Neural crest cell (in vitro differentiated cells): ENCODE results near the gene GEMIN7. TPM values are rescaled to one million over a fixed set of nuclear protein-coding genes. Genes with fewer than 3 reads are reported as not detected.

Experiments
- DNase-seq: peaks from one replicate; pipeline ENCODE4 v3.0.0; 2021; ENCODE audit warnings: low read depth, mixed read lengths, low spot score
- H3K27ac Mint-ChIP-seq: one replicate; pipeline ENCODE4 v1.8.0; 2021; ENCODE audit warnings: mild to moderate bottlenecking, mixed read lengths; ENCODE audit not compliant: unreplicated experiment
- H3K27me3 Mint-ChIP-seq: 2 replicates; pipeline ENCODE4 v1.8.0; 2021; ENCODE audit warnings: low read depth, mild to moderate bottlenecking, mixed read lengths
- H3K36me3 Mint-ChIP-seq: 2 replicates; pipeline ENCODE4 v1.8.0; 2021; ENCODE audit warnings: low read depth, mild to moderate bottlenecking, mixed read lengths
- H3K4me1 Mint-ChIP-seq: 2 replicates; pipeline ENCODE4 v1.8.0; 2021; ENCODE audit warnings: mixed read lengths
- H3K4me3 Mint-ChIP-seq: one replicate; pipeline ENCODE4 v1.8.0; 2021; ENCODE audit warnings: mild to moderate bottlenecking, mixed read lengths
- H3K9me3 Mint-ChIP-seq: 2 replicates; pipeline ENCODE4 v1.8.0; 2021; ENCODE audit warnings: mixed read lengths
- CTCF ChIP-seq: fragments of 200-600 bp; sonication (generic); conservative IDR thresholded peaks from 2 replicates; pipeline ENCODE4 v1.5.0; 2021; ENCODE audit warnings: antibody characterized with exemption, mild to moderate bottlenecking
- total RNA-seq: library from RNA; stranded (reverse); gene quantifications from 2 replicates; pipeline ENCODE4 v1.2.1, GENCODE V29; 2021

The GEMIN7 gene
- total RNA-seq, 1 donor from 2014 or later, result 36.2 TPM

GRCh38 chr19:45086480-45086879, 7.4 kb downstream of the GEMIN7 start:
- H3K9me3 Mint-ChIP-seq, result no peaks in the 10 kb centered on the region

GRCh38 chr19:45087531-45087930, 8.5 kb downstream of the GEMIN7 start:
- no peak for TF ChIP-seq CTCF
- Mint-ChIP-seq H3K27me3 (peaks cover under 1% of the 10 kb centered on the region), H3K9me3 (no peaks in the 10 kb centered on the region), H3K4me1 (peaks cover 19% of the 10 kb centered on the region), H3K27ac (no peak overlapping the region), H3K36me3 (peaks cover 3% of the 10 kb centered on the region), H3K4me3 (peak overlapping the region; percentile 45)
- DNase-seq, result no peak

More at GRCh38 chr19:45086480-45086879, 7.4 kb downstream of the GEMIN7 start:
- H3K27ac Mint-ChIP-seq, result no peak overlapping the region
- no peaks in the 10 kb centered on the region for H3K27me3 Mint-ChIP-seq
- H3K4me1 Mint-ChIP-seq, result peaks cover 21% of the 10 kb centered on the region
- no peak for TF ChIP-seq CTCF
- peaks cover 7% of the 10 kb centered on the region for H3K36me3 Mint-ChIP-seq
- peak overlapping the region; percentile 33 for H3K4me3 Mint-ChIP-seq
- no peak for DNase-seq

- no peak for TF ChIP-seq CTCF
- no peak overlapping the region for H3K27ac Mint-ChIP-seq
- H3K9me3 Mint-ChIP-seq, result no peaks in the 10 kb centered on the region
- H3K4me1 Mint-ChIP-seq, result peaks cover 38% of the 10 kb centered on the region
- no peak for DNase-seq
- peak overlapping the region; percentile 64 for H3K4me3 Mint-ChIP-seq
- H3K27me3 Mint-ChIP-seq, result peaks cover 4% of the 10 kb centered on the region
- peaks cover 3% of the 10 kb centered on the region for H3K36me3 Mint-ChIP-seq
These were observed 11.0 kb downstream of the GEMIN7 start for GRCh38 chr19:45090034-45090433.

DNA sequence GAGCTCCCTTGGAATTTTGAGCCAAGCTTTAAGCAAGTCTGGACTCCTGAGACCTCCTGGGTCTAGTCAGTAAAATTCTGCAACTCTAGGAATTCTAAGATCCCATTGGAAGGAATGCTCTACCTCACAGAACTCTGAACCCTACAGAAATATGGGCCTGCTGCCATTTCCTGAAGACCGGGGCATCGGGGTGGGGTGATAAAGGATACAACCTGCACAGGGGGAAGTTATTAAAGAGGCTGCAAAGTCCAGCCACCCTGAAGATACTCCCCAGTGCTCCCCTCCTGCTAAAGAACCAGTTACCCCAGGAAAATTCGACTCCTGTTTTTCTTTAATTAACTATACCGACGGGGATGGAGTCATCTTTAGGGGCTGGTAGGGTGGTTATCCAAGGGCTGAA, 11.5 kb downstream of the GEMIN7 start:
- no peak for DNase-seq
- TF ChIP-seq CTCF, result no peak
- H3K9me3 Mint-ChIP-seq, result no peaks in the 10 kb centered on the region
- H3K27ac Mint-ChIP-seq, result no peak overlapping the region
- H3K36me3 Mint-ChIP-seq, result no peaks in the 10 kb centered on the region
- peaks cover 4% of the 10 kb centered on the region for H3K27me3 Mint-ChIP-seq
- H3K4me3 Mint-ChIP-seq, result peak overlapping the region; percentile 96
- H3K4me1 Mint-ChIP-seq, result peaks cover 39% of the 10 kb centered on the region

DNA sequence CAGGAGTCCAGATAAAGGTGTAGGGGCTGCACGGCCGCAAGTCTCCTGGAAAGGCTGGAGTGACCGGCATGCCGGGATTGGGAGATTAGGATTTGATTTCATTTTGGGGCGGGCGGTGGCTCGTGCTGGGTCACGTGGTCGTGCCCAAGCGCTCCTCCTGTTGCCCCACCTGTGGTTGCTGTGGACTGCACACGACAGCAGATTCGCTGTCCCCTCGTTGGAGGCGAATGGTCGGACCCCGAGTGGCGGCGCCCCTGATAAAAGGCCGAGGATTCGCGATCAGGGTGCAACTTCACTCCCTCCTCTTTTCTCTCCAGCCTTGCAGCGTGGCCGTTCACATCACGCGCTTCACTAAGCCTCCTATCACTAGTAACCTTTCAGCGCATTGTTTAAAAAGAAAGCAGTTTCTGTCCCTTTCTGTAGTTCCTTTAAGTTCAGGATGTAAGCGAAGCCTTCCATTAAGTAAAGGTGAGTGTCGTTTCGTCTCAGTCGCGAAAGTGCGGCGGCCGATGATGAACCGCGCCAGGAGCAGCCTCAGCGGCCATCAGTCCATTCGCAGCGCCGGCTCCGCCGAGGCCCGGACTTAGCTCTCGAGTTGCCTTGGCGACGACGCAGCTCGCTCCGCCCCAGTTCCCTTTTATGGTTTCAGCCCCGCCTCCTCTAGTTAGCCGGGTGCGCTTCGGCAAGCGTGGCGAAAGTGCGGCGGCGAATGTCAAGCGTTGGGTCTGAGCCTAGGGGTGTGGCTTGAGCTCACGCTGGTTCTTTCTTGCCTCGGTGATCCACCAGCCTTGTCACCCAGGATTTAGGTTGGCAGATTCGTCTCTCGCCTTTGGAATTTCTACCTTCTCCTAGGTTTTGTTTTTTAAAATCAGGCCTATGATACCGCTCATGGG, 12.2 kb downstream of the GEMIN7 start:
- no peak for TF ChIP-seq CTCF
- no peaks in the 10 kb centered on the region for H3K36me3 Mint-ChIP-seq
- DNase-seq, result peak; percentile 100
- no peaks in the 10 kb centered on the region for H3K9me3 Mint-ChIP-seq
- peaks cover 4% of the 10 kb centered on the region for H3K27me3 Mint-ChIP-seq
- peaks cover 45% of the 10 kb centered on the region for H3K4me1 Mint-ChIP-seq
- H3K27ac Mint-ChIP-seq, result peak overlapping the region; percentile 100
- peak overlapping the region; percentile 96 for H3K4me3 Mint-ChIP-seq
